Fibroblast of skin of abdomen (primary cell): ENCODE data around the gene TULP1. TPM values are rescaled to one million over a fixed set of nuclear protein-coding genes. Genes with fewer than 3 reads are reported as not detected.
"Not testable (repeated sequence)": the region's sequence is repeated elsewhere in the genome, so short reads cannot be mapped to it uniquely, and the experiment has no call there.

Experiments used
- DNase-seq: peaks from one replicate; pipeline ENCODE4 v3.0.0-alpha.2; 2013
- polyA plus RNA-seq, 2 experiments: library from polyadenylated mRNA; unstranded; fragments of 120-200 nt; gene quantifications; one replicate each; pipeline ENCODE4 v1.2.1, GENCODE V29; 2013; ENCODE audit not compliant: insufficient read length in 2 of 2

TULP1 gene
- polyA plus RNA-seq (2013, experiment 1 of 2; ENCODE audit: insufficient read length): 0.12 TPM
- 0.14 TPM for polyA plus RNA-seq (2013, experiment 2 of 2; ENCODE audit: insufficient read length)

DNA sequence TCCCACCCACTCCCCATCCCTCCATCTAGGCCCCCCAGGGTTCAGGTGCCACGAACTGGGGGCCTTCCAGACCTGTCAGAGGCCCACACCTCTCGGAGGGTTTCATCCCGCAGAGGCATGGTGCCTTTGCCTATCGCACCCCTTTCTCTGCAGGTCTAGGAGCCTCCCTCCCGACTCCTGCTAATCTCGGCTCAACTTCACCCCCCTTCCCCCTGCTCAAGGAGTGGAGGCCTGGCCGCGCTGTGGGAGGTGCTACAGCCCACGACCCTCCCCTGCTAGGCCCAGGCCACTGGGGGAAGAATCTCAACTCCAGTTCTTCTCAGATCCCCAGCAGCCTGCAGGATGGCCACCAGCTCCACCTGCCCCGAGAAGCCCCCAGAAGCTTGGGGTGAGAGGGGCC is at the start of gene TULP1:
TULP1 (minus strand) TSS at position 157 of the 400 bp plus-strand sequence; CDS start at position 119, 38 bp downstream.
- DNase-seq: no peak

DNA sequence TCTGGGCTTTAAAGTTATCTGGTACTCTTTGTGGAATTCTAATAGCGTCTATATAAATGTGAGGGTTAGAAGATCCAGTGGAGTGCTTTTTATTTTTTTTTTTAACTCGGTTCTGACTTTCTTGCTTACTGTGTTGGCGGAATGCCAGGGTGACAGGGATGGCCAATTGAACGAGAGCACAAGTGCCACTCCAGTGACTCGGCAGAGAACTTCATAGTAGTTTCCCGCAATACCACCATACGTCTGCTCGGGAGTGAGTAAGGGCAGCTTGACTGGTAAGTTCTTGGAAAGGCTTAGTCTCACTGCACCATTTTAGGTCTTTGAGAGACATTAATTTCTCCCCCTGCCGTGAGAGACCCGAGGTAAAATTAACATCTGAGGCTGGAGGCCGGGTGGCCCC is 49.4 kb upstream of the TULP1 start:
- no peak for DNase-seq

DNA sequence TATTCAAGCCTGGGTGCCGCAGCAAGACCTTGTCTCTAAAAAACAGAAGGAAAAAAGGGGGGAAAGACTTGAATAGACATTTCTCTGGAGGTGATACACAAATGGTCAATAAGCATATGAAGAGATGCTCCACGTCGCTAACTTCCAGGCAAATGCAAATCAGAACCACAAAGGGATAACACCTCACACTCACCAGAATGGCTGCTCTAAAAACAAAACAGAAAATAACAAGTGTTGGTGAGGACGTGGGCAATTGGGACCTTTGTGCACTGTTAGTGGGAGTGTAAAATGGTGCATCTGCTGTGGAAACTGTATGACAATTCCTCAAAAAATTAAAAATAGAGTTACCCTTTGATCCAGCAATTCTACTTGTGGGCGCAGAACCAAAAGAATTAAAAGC is 48.4 kb upstream of the TULP1 start:
- no peak for DNase-seq

DNA sequence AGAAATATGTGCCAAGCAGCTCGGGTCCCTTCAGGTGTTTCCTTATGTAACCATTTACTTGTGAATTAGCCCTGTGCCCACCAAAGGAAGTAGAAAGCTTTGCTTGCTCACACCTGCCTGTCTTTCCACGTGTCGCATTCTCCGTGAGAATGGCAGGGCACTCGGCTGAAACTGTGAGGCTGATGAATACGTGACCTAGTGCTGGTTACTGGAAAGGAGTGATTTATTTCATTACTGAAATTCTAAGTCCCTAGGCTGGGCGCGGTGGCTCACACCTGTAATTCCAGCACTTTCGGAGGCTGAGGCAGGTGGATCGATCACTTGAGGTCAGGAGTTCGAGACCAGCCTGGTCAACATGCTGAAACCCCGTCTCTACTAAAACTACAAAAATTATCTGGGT is 45.9 kb upstream of the TULP1 start:
- DNase-seq: no peak

DNA sequence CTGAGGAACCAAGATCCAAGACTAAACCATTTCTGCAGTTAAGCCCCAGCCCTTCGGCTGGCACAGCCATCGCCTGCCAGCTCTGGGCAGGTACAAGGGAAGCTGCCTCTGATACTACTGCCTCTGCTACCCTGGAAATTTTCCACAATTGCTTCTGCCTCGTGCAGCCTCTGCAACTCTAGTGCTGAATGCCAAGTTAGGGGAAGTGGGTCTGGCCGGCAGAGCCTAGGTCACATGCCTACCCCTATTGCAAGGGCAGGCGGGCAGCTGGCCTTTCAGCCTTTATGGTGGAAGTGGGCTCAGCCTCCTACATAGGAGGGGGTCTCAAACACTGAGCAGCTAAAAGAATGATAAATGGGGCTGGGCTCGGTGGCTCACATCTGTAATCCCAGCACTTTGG is 44.5 kb upstream of the TULP1 start:
- no peak for DNase-seq

DNA sequence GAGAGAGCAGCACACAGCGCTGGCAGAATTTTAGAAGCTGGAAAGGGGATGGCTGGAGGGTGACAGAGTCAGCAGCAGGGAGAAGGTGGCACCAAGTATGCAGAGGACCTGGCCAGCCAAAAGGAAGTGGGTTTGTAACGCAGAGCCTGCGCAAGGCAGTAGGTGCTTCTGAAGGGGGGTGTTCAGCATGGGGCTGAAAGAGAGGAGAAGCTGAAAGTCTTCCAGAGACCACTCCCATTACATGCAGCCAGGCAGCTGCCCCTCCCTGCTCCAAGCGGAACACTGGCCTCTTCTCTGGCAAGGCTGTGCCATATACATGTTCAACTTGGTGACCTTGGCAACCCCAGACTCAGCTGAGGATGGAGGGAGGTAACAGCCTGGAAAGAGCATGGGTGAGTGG is 42.1 kb upstream of the TULP1 start:
- DNase-seq: no peak

DNA sequence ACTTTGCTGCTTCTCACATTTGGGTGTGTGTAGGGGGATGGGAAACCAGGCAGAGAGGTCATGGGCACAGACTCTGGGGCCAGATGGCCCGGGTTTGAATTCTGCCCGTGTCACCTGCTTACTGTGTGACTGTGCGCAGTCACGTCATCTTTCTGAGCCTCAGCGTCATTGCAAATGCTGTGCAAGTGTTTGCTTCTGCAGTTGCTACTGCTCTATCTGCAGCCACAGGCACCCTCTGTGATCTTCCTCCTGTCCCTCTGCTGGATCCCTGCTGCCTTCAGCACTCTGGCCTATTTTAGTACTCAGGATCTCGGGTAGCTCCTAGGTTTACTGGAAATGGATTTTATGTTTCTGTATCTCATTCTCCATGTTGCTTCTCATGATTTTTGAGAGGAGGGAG is 40.6 kb upstream of the TULP1 start:
- no peak for DNase-seq

DNA sequence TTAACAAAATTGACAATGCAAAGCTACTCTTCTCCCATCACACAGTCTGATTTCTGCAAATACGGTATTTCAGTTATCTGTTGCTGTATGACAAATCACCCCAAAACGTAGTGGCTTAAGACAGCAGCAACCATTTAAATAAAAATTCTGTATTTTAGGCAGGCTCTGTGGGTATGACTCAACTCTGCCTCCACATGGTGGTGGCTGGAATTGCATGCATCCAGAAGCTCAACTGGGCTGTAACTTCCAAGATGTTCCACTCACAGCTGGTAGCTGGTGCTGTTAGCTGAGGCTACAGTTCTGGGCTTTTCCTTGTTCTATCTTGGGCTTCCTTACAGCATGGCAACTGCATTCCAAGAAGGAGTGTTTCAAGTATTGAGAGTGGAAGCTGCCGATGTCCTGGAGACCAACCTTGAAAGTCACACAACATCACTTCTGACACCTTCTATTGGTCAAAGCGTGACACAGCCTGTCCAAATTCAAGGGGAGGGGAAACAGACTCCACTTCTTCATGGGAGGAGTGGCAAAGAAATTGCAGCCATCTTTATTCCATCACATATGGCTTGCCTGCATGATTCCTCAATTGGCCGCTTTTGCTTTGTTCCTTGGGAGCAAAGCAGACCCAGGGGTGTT is 39.7 kb upstream of the TULP1 start:
- DNase-seq: peak; percentile 11

DNA sequence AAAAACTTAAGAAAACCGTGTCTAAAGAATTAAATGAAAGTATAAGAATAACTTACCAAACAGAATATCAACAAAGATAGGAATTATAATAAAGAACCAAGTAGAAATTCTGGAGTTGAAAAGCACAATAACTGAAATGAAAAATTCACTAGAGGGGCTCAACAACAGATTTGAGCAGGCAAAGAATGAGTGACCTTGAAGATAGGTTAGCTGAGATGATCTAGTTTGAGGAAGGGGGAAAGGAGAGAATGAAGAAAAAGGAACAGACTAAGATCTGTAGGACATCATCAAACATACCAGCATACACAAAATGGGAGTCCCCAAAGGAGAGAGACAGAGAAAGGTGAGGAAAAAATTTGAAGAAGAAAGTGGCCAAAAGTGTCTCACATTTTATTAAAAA is 37.7 kb upstream of the TULP1 start:
- no peak for DNase-seq

DNA sequence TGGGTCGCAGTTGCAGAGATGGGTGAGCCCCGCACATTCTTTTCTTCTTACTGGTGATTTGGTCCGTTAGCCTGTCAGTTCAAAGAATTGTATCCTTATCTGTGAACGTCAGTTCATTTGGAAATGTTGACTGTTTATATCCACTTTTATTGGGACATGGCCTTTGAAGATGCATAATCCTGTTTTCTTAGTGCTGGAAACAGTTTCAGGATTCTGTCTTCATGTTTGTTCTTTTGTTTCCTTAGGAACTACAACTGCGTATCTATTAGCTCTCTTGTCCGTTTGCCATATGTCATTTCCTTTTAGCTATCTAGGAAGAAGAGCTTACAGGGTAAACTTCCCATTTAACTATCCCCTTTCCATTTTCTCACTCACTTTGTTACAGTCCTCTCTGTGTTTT is 35.0 kb upstream of the TULP1 start:
- DNase-seq: no peak

DNA sequence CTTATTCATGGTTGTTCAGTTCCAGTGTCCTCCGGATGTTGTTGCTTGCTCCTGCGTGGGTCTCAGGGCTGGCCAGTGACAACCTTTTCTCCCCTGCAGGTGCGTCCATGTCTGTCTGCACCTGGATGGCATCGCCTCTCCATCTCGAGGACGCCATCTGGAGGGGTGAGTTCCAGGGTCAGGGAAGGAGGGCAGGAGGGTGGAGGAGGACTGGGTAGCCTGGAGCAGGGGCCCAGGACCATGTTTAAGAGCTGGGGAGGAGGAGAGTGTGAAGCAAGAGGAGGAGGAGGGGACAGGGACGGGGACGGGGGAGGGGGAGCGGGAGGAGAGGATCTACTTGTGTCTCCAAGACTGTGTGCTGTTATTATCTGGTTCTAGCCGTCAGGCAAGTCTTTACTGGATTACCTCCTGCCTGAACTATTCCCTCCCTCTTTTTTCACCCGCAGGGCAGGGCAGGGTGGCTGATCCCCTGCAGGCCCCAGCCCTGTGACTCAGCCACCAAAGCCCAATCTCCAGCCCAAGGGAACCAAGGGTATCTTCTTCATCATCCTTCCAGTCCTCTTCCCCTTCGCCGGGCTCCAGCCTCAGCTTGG is 32.2 kb upstream of the TULP1 start:
- DNase-seq: no peak

DNA sequence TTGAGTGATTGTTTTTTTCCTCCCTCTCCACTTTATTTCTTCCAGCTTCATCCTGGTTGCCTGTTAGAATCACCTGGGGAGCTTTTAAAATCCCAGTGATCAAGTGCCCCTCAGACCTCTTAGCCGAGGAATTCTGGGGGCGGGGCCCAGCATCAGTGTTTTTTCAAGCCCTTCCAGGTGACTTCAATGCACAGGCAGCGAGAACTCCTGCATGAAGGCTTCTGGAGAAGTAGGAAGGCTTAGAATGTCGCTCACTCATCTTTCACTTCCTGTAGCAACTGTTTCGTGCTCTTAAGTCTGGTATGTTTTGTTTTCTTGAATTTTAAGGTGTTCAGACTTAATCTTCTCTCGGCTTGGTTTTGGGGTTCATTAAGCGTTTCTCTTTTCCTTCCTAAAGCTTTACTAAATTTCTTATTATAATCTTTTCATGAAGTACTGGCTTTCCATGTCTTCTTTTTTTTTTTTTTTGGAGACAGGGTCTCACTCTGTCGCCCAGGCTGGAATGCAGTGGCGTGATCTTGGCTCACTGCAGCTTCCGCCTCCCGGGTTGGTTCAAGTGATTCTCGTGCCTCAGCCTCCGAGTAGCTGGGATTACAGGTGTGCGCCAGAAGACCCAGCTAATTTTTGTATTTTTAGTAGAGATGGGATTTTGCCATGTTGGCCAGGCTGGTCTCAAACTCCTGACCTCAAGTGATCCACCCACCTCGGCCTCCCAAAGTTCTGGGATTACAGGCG is 30.9 kb upstream of the TULP1 start:
- DNase-seq: no peak

DNA sequence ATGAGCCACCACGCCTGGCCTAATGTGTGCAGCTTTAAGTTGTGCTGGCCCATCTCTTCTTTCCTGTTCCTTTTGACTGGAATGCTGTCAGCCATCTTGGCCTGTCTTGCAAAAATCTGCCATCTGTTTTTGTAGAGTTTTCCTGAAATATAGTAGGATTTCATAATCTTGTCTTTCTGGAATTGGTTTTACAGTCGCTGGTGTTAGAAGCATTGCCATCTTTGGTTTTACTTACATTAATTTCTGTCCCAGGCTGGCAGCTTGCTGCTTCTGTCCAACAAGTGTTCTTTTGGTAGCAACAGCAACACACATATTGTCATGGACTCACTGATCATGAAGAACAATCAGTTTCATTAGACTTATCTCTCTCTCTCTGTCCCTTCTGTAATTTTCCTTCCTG is 29.1 kb upstream of the TULP1 start:
- no peak for DNase-seq

DNA sequence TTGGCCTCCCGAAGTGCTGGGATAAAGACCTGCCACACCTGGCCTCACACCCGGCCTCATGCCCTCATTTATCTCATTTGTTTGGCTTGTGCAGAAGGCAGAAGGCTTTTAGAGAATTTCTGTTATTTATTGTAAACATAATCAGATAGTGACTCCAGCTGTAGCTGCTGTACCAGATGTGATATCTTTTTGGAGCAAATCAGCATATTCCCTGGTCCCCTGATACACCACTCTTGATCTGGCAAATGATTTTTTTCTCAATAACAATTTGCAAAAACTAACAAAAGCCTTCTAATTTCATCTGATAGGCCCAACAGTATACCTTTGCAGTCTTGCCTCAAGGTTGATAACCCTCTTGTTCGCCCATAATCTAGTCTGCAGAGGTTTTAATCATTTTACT is 26.5 kb upstream of the TULP1 start:
- DNase-seq: no peak

DNA sequence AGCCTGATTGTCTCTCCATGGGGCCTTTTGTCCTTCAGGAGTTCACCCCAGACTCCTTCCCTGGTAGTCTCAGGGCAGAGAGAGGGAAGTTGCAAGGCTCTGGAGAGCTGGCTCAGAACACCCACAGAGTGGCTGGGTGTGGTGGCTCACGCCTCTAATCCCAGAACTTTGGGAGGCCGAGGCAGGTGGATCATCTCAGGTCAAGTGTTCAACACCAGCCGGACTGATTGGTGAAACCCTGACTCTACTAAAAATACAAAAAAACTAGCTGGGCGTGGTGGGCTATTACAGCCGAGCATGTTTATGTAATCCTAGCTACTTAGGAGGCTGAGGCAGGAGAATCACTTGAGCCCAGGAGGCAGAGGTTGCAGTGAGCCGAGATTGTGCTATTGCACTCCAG is 23.2 kb upstream of the TULP1 start:
- DNase-seq: not testable (repeated sequence)

DNA sequence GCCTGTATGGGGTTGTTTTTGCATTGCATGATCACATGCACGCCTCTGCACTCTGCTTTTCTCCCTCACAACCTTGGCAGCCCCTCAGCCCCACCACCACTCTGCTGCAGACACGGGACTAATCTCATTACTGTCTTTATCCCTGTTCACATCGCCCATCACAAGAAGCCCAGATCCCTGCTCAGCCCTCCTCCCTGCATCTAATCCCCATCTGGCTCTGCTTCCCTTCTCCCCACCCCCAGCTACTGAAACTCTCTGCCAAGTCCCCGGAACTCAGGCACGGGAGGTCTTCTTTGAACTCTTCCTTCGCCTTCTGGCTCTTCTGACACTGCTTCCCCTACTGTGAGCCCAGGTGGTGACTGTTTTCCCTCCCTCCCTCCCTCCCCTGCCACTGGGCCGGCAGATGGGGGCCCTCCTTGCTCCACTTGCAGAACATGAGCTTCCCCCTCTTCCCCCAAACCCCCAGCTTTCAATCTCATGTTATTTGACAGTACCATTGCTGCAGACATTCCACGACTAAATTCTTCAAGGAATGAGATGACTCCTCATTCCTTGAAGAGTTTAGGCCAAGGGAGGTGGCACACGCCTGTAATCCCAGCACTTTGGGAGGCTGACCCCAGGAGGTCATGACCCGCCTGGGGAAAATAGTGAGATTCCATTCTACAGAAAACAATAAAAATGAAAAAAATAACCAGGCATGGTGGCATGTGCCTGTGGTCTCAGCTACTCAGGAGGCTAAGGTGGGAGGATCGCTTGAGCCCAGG is 21.9 kb upstream of the TULP1 start:
- DNase-seq: peak; percentile 38

DNA sequence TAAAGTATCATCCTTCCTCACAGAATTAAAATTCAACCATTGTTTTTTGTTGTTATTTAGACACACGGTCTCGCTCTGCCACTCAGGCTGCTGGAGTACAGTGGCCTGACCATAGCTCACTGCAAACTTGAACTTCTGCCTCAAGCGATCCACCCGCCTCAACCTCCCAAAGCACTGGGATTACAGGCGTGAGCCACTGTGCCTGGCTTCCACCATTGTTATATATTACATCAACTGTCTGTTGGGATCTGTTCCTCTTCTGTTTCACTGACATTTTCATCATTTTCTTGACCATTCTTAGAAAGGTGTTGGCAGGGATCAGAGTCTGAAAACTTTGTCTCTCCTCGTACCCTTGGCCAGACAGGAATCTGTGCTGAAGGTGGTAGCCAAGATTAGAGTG is 21.3 kb upstream of the TULP1 start:
- no peak for DNase-seq

DNA sequence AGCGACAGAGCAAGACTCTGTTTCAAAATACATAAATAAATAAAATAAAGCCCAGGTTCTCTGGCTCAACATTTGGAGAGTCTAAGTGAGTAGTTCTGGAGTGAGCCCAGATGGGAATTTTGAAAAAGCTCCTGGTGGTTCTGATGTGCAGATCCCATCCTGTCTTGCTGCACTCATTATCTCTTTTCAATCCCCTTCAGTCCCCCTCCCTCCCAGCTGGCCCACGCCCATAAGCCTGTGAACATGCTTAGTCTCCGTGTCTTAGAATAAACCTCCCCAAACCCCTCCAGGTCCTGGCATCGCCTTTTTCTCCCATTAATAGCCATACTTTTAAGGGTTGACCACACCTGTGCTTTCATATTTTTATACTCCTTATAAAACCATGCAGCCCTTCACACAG is 19.4 kb upstream of the TULP1 start:
- DNase-seq: no peak

DNA sequence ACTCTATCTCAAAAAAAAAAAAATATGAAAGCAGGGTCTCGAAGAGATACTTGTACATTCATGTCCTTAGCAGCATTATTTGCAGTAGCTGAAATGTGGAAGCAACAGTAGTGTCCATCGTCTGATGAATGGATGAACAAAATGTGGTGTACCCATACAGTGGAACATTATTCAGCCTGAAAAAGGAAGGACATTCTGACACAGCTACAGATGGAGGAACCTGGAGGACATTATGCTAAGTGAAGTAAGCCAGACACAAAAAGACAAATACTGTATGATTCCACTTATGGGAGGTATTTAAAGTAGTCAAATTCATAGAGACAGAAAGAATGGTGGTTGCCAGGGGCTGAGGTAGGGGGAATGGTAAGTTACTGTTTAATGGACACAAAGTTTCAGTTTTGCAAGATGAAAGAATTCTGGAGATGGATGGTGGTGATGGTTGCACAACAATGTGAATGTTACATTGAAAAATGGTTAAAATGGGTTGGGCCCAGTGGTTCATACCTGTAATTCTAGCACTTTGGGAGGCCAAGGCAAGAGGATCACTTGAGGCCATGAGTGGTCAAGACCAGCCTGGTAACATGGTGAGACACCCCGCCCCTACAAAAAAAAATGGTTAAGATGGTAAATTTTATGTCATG is 11.8 kb upstream of the TULP1 start:
- no peak for DNase-seq

DNA sequence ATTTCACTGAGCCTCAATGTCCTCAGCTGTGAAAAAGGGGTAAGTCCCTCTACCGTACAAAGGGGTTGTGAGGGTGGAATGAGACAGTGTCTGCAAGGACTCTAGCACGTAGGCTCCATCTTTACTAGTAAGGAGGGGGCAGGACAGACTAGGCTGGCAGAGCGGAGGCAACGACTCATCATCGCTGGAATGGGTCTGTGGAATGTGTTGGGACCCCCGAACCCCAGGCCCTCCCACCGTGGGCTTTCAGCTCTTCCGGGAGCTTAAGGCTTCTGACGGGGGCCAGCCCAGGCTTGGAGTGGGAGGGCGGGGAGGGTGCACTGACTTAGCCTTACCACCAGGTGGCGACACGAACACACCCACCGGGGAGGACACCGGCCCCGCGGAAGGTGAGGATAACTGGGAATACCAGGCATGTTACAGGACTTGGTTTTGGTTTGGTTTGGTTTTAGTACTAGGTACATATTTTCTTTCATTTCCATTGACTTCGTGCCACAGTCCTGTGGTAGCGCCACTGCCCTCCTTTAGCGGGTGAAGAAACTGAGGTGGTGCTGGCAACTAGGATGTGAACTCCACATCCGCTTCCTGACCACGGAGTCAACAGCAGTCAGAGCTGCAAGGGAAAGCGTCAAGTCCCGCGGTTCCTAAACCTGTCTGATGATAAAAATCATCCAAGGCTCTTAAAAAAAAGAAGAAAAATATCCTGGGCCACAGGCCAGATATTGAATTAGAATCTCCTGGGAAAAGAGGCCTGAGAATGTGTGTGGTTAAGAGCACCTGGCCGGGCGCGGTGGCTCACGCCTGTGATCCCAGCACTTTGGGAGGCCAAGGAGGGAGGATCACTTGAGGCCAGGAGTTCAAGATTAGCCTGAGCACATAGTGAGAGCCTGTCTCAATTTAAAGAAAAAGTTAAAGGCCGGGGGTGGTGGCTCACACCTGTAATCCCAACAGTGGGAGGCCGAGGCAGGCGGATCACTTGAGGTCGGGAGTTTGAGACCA is 10.3 kb upstream of the TULP1 start:
- DNase-seq: peak; percentile 55

DNA sequence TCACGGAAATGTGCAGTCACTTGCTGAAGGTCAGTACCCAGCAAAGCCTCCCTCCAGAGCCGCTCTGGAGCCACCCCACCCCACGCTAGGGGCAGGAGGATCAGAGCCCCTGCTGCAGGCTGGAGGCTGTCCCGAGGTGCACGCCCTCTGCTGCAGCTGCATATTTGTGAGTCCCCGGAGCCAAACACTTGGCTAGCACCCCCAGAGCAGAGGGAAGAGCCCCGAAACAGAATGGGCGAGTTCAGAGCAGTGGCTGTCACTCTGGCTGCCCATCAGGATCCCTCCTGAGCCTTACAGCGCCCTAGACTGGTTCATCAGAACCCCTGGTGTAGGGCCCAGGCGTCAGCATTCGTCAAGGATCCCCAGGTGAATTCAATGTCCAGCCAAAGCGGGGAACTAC is 9.5 kb upstream of the TULP1 start:
- no peak for DNase-seq
